Caco-2 (cell line): Measurements from ENCODE around the gene TXNDC5. TPM values are rescaled to one million over a fixed set of nuclear protein-coding genes. Genes with fewer than 3 reads are reported as not detected.

Experiments used
- BruUV-seq: library from RNA; stranded (reverse); fragments of 400-500 nt; replicated peaks from 2 replicates; lab custom pipeline; 2021; lab: Mats Ljungman, UMichigan
- CTCF ChIA-PET: fragments of 300-600 bp; sonication (Branson Sonifier 250); formaldehyde crosslinking; loops from one replicate; lab custom pipeline; 2022; ENCODE audit warnings: antibody characterized with exemption; lab: Charles Lee
- POLR2A ChIA-PET: fragments of 300-600 bp; sonication (Branson Sonifier 250); formaldehyde crosslinking; loops from one replicate; lab custom pipeline; 2022; ENCODE audit warnings: antibody characterized with exemption; lab: Charles Lee
- DNase-seq, 2 experiments: peaks; one replicate each; pipeline versions ENCODE4 v3.0.0 to v3.0.0-alpha.2; 2020 to 2022
- H3K27me3 ChIP-seq: replicated peaks from 2 replicates; pipeline ENCODE4 v1.6.0; 2011; ENCODE audit warnings: low read length; ENCODE audit not compliant: control insufficient read depth, insufficient read depth
- H3K36me3 ChIP-seq: 2 replicates; pipeline ENCODE4 v1.5.1; 2011; ENCODE audit warnings: low read length; ENCODE audit not compliant: control insufficient read depth, insufficient read depth
- H3K4me1 ChIP-seq: fragments of 250-450 bp; sonication (Bioruptor Pico); 2 replicates; pipeline ENCODE4 v1.5.1; 2020; ENCODE audit warnings: mild to moderate bottlenecking
- H3K4me3 ChIP-seq: 2 replicates; pipeline ENCODE4 v1.5.1; 2011; ENCODE audit warnings: low read depth, mild to moderate bottlenecking, control low read depth, low read length
- H3K9me3 ChIP-seq: fragments of 250-450 bp; sonication (Bioruptor Pico); 2 replicates; pipeline ENCODE4 v1.5.1; 2020; ENCODE audit warnings: mild to moderate bottlenecking, moderate library complexity
- H3K27ac Mint-ChIP-seq: one replicate; pipeline ENCODE4 v1.8.0; 2022; ENCODE audit warnings: mixed read lengths; ENCODE audit not compliant: unreplicated experiment
- H3K27me3 Mint-ChIP-seq: one replicate; pipeline ENCODE4 v1.8.0; 2022; ENCODE audit warnings: mixed read lengths; ENCODE audit not compliant: insufficient read depth, unreplicated experiment
- H3K36me3 Mint-ChIP-seq: one replicate; pipeline ENCODE4 v1.8.0; 2022; ENCODE audit warnings: mild to moderate bottlenecking, mixed read lengths; ENCODE audit not compliant: insufficient read depth, unreplicated experiment
- H3K4me1 Mint-ChIP-seq: one replicate; pipeline ENCODE4 v1.8.0; 2022; ENCODE audit warnings: low read depth, mixed read lengths; ENCODE audit not compliant: unreplicated experiment
- H3K4me3 Mint-ChIP-seq: one replicate; pipeline ENCODE4 v1.8.0; 2022; ENCODE audit warnings: mild to moderate bottlenecking, moderate library complexity, mixed read lengths; ENCODE audit not compliant: unreplicated experiment
- H3K9me3 Mint-ChIP-seq: one replicate; pipeline ENCODE4 v1.8.0; 2022; ENCODE audit warnings: mixed read lengths; ENCODE audit not compliant: unreplicated experiment
- CTCF ChIP-seq, 2 experiments: fragments of 200-600 bp in 1 of 2; IDR thresholded peaks; 1 replicate in 1 of 2; 2 replicates in 1 of 2; pipeline versions ENCODE4 v1.5.1 to v1.8.0; 2011 to 2022; ENCODE audit warnings: antibody characterized with exemption in 1 of 2, control low read depth in 1 of 2, inconsistent platforms in 1 of 2, low read depth in 1 of 2, low read length in 1 of 2, mild to moderate bottlenecking in 1 of 2, moderate library complexity in 1 of 2; ENCODE audit not compliant: insufficient read depth in 1 of 2, severe bottlenecking in 1 of 2, unreplicated experiment in 1 of 2
- intact Hi-C: fragments of 100-400 bp; cut with micrococcal nuclease; formaldehyde crosslinking; loops from one replicate; pipeline ENCODE4 v1.10.0; 2022; ENCODE audit not compliant: unreplicated experiment
- total RNA-seq: library from RNA; stranded (reverse); gene quantifications from 2 replicates; pipeline ENCODE4 v1.2.3, GENCODE V29; 2022

TXNDC5 gene
- total RNA-seq, 1 experiment from 2014 or later, result 117 TPM

- intact Hi-C loops, result no loop called here
- no peak overlapping the region for H3K27ac Mint-ChIP-seq
Measured at GRCh38 chr6:7833751-7834070, 76.9 kb downstream of the TXNDC5 start.

DNA sequence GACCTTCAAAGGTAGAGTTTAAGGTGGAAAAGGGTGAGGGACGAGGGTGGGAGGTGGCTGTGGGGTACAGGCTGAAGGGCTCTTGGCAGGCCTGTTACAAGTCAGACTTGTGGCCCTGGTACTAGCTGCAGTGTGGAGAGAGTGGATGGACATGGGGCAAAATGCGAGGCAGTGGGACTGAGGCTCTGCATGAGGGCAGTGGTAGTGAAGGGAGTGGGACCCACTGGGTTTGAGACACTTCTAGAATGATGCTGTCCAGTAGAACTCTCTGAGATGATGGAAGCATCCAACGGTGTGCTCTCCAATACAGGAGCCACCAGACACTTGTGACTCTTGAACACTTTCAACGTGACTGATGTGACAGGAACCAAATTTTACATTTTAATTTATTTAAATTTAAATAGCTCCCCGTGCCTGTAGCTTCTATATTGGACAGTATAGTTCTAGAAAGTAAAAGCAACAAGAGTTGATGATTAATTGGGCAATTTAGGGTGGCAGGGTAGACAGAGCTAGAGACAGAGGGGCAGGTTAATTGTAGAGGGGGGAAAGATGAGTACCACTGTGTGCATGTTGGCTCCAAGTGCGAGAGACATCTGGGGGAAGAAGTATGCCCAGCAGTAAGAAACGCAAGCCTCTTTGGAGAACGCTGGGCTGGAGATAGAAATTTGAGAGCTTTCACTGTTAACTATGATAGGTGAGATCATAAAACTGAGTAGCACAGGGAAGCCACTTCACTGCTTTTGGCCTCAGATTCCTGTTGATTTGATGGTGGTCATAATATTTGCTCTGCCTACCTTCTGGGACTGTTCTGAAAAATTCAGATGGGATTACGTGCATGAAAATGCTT lies 77.5 kb downstream of the TXNDC5 start:
- POLR2A ChIA-PET, result no interaction called here
- Histone ChIP-seq H3K9me3 (no peaks in the 10 kb centered on the region), H3K4me1 (no peaks in the 10 kb centered on the region), H3K27me3 (no peaks in the 10 kb centered on the region), H3K36me3 (no peaks in the 10 kb centered on the region), H3K4me3 (no peak overlapping the region)
- Mint-ChIP-seq H3K9me3 (no peaks in the 10 kb centered on the region), H3K36me3 (no peaks in the 10 kb centered on the region), H3K4me3 (no peak overlapping the region), H3K4me1 (no peaks in the 10 kb centered on the region), H3K27me3 (peaks cover 2% of the 10 kb centered on the region), H3K27ac (no peak overlapping the region)
- intact Hi-C loops, result no loop called here
- no peak for DNase-seq
- TF ChIP-seq CTCF (IDR thresholded peaks at IDR 0.05; ENCODE audit: insufficient read depth in 1 of 2, low read depth in 1 of 2, low read length in 1 of 2, severe bottlenecking in 1 of 2, unreplicated experiment in 1 of 2), result no peak
- no TSS peak for BruUV-seq
- CTCF ChIA-PET, result no interaction called here

More at GRCh38 chr6:7833751-7834070, 76.9 kb downstream of the TXNDC5 start:
- no peak for TF ChIP-seq CTCF (IDR thresholded peaks at IDR 0.05; ENCODE audit: insufficient read depth in 1 of 2, low read depth in 1 of 2, low read length in 1 of 2, severe bottlenecking in 1 of 2, unreplicated experiment in 1 of 2)
- POLR2A ChIA-PET, result no interaction called here
- H3K9me3 Mint-ChIP-seq, result no peaks in the 10 kb centered on the region
- no peaks in the 10 kb centered on the region for H3K36me3 ChIP-seq
- no TSS peak for BruUV-seq
- no peaks in the 10 kb centered on the region for H3K27me3 ChIP-seq
- no peak overlapping the region for H3K4me3 ChIP-seq
- no peak overlapping the region for H3K4me3 Mint-ChIP-seq
- no peaks in the 10 kb centered on the region for H3K36me3 Mint-ChIP-seq
- no peaks in the 10 kb centered on the region for H3K4me1 ChIP-seq
- H3K9me3 ChIP-seq, result no peaks in the 10 kb centered on the region
- CTCF ChIA-PET, result no interaction called here
- H3K4me1 Mint-ChIP-seq, result no peaks in the 10 kb centered on the region
- no peak for DNase-seq
- H3K27me3 Mint-ChIP-seq, result peaks cover 2% of the 10 kb centered on the region

Other genes starting within 250 kb of the TXNDC5 start
- gene BMP6, start 184.7 kb downstream of the TXNDC5 start, total RNA-seq, result 0.39 and 0.61 TPM in 2 replicates
- gene BLOC1S5, start 153.6 kb upstream of the TXNDC5 start, total RNA-seq, result 15.0 and 16.4 TPM in 2 replicates
- 60.3 TPM in 2 replicates for gene EEF1E1, start 191.8 kb upstream of the TXNDC5 start, total RNA-seq